Measurements from ENCODE around the gene ADTRP. TPM values are rescaled to one million over a fixed set of nuclear protein-coding genes. Genes with fewer than 3 reads are reported as not detected.

ADTRP gene
- total RNA-seq, result 3.7 TPM

GRCh38 chr6:11778648-11779328 is at the start of gene ADTRP:
TSS of gene ADTRP (minus strand) at chr6:11778803. CDS start at chr6:11778759, 44 bp downstream.

Small RNA genes within 50 kb of the gene (small RNA-seq; reads per million reads assigned to genes)
- gene RF00272 (ENCODE audit: low replicate concordance), result not detected

Other genes with a start within 250 kb of the ADTRP start
- gene TMEM170B, start 241.1 kb downstream of the ADTRP start, total RNA-seq, result 6.0 TPM
- 29.1 TPM for gene HIVEP1, start 233.5 kb upstream of the ADTRP start, total RNA-seq